ENCODE data around the gene MYBPHL.

The MYBPHL gene

DNA sequence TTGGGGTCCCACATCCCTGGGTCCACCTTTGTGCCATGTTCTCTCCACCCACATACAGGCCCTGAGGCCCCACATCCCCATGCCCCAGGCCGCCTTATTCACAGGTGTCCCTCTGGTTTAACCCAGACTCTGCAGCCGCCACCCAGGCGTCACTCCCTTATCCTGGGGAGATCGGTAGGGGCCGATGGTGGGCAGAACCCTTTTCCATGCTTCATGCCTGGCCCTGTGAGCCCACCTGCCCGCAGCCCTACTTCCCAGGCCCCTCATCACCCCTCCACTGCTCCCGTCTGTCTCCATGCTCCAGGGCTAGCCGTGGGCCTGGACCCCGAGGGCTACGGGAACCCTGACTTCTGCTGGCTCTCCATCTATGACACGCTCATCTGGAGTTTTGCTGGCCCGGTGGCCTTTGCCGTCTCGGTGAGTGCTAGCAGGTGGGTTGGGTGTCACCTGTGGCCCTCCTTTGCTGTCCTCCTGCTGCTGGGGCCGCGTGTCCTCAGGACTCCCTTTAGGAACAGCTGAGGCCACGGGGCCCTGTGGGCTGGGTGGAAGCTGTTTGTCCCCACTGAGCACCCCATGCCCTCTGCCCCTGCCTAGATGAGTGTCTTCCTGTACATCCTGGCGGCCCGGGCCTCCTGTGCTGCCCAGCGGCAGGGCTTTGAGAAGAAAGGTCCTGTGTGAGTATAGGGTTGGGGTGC is 36.0 kb downstream of the MYBPHL start:
- Histone ChIP-seq H3K27ac (ENCODE audit: low read length, poor library complexity, severe bottlenecking) (no peak overlapping the region), H3K18ac (ENCODE audit: low read depth in 1 of 2, low read length in 2 of 2) (no peak overlapping the region), H3K79me1 (replicated peaks; ENCODE audit: low read length, poor library complexity, severe bottlenecking) (no peaks in the 10 kb centered on the region), H3K4me3 (ENCODE audit: insufficient read depth in 1 of 2, low read depth in 1 of 2, low read length in 2 of 2) (no peak overlapping the region), H2BK12ac (ENCODE audit: low read length in 2 of 2) (no peak overlapping the region), H3K4me2 (ENCODE audit: low read length, poor library complexity, severe bottlenecking) (no peak overlapping the region), H3K4ac (ENCODE audit: low read depth in 1 of 2, low read length in 2 of 2) (no peak overlapping the region), H4K91ac (ENCODE audit: low read length) (peak overlapping the region; percentile 65), H2BK5ac (ENCODE audit: low read depth, low read length, poor library complexity, severe bottlenecking) (no peak overlapping the region), H4K8ac (ENCODE audit: low read length) (no peak overlapping the region), H3K14ac (ENCODE audit: low read length in 2 of 2) (peak overlapping the region in 1 of 2 experiments; percentile 23), H2BK120ac (ENCODE audit: low read depth, low read length) (no peak overlapping the region), H2AFZ (ENCODE audit: low read depth, low read length) (no peak overlapping the region), H3K9me3 (ENCODE audit: control insufficient read depth, low read length) (no peaks in the 10 kb centered on the region), H2BK15ac (ENCODE audit: low read depth, poor library complexity, severe bottlenecking) (no peak overlapping the region), H3K27me3 (ENCODE audit: control insufficient read depth in 1 of 2, insufficient read depth in 1 of 2, low read length in 2 of 2) (no peaks in the 10 kb centered on the region), H3K23ac (ENCODE audit: low read length in 2 of 2) (no peak overlapping the region), H3K4me1 (ENCODE audit: control insufficient read depth, insufficient read depth, low read depth, low read length) (peaks cover 27% of the 10 kb centered on the region), H3K36me3 (ENCODE audit: control insufficient read depth in 1 of 2, insufficient read depth in 2 of 2, low read depth in 1 of 2, low read length in 2 of 2) (peaks cover 0 to 61% of the 10 kb centered on the region in 2 experiments), H3K9ac (ENCODE audit: low read length) (no peak overlapping the region), H2AK5ac (ENCODE audit: low read length, severe bottlenecking) (no peak overlapping the region)
- WGBS, result 93% methylated on average over 20 of the region's 20 CpGs
- DNase-seq, result no peak

- Histone ChIP-seq H3K4me1 (ENCODE audit: control insufficient read depth, insufficient read depth, low read depth, low read length) (peaks cover 22% of the 10 kb centered on the region), H3K9ac (ENCODE audit: low read length) (no peak overlapping the region)
- 86% methylated on average over 17 of the region's 17 CpGs for WGBS
Observed at GRCh38 chr1:109269981-109270622, 36.7 kb downstream of the MYBPHL start.

DNA sequence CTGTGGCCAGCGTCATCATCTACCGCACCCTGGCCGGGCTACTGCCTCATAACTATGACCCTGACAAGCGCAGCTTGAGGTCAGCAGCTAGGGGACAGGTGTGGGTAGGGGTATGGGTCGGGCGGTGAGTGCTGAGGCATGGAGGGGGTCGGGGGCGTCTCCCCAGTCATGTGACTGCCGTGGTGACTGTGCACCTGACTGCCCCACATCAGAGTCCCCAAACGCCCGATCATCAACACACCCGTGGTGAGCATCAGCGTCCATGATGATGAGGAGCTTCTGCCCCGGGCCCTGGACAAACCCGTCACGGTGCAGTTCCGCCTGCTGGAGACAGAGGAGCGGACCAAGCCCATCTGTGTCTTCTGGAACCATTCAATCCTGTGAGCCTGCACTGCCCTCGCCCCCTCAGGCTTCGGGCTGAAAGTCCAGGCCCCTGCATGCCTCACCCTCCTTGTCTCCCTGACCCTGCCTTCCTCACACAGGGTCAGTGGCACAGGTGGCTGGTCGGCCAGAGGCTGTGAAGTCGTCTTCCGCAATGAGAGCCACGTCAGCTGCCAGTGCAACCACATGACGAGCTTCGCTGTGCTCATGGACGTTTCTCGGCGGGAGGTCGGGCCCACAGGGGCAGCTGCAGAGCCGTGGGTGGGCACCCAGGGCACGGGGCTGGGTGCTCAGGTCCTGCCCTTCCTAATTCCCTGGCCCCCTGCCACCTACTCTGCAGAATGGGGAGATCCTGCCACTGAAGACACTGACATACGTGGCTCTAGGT is 37.4 kb downstream of the MYBPHL start:
- Histone ChIP-seq H3K4me2 (ENCODE audit: low read length, poor library complexity, severe bottlenecking) (no peak overlapping the region), H3K4me1 (ENCODE audit: control insufficient read depth, insufficient read depth, low read depth, low read length) (peaks cover 16% of the 10 kb centered on the region), H3K4me3 (ENCODE audit: insufficient read depth in 1 of 2, low read depth in 1 of 2, low read length in 2 of 2) (no peak overlapping the region), H3K23ac (ENCODE audit: low read length in 2 of 2) (no peak overlapping the region), H3K14ac (ENCODE audit: low read length in 2 of 2) (no peak overlapping the region), H3K27ac (ENCODE audit: low read length, poor library complexity, severe bottlenecking) (no peak overlapping the region), H2AK5ac (ENCODE audit: low read length, severe bottlenecking) (no peak overlapping the region), H3K4ac (ENCODE audit: low read depth in 1 of 2, low read length in 2 of 2) (no peak overlapping the region), H2AFZ (ENCODE audit: low read depth, low read length) (no peak overlapping the region), H3K36me3 (ENCODE audit: control insufficient read depth in 1 of 2, insufficient read depth in 2 of 2, low read depth in 1 of 2, low read length in 2 of 2) (peaks cover 0 to 73% of the 10 kb centered on the region in 2 experiments), H2BK15ac (ENCODE audit: low read depth, poor library complexity, severe bottlenecking) (no peak overlapping the region), H2BK5ac (ENCODE audit: low read depth, low read length, poor library complexity, severe bottlenecking) (no peak overlapping the region), H3K79me1 (replicated peaks; ENCODE audit: low read length, poor library complexity, severe bottlenecking) (no peaks in the 10 kb centered on the region), H3K18ac (ENCODE audit: low read depth in 1 of 2, low read length in 2 of 2) (no peak overlapping the region), H4K8ac (ENCODE audit: low read length) (no peak overlapping the region), H2BK12ac (ENCODE audit: low read length in 2 of 2) (no peak overlapping the region), H2BK120ac (ENCODE audit: low read depth, low read length) (no peak overlapping the region), H3K27me3 (ENCODE audit: control insufficient read depth in 1 of 2, insufficient read depth in 1 of 2, low read length in 2 of 2) (no peaks in the 10 kb centered on the region), H3K9ac (ENCODE audit: low read length) (no peak overlapping the region), H4K91ac (ENCODE audit: low read length) (no peak overlapping the region), H3K9me3 (ENCODE audit: control insufficient read depth, low read length) (no peaks in the 10 kb centered on the region)
- 93% methylated on average over 33 of the region's 33 CpGs for WGBS
- DNase-seq, result no peak

More at GRCh38 chr1:109269981-109270622, 36.7 kb downstream of the MYBPHL start:
- H3K79me1 ChIP-seq (replicated peaks; ENCODE audit: low read length, poor library complexity, severe bottlenecking), result no peaks in the 10 kb centered on the region
- no peak overlapping the region for H3K27ac ChIP-seq (ENCODE audit: low read length, poor library complexity, severe bottlenecking)
- H3K4me3 ChIP-seq (ENCODE audit: insufficient read depth in 1 of 2, low read depth in 1 of 2, low read length in 2 of 2), result no peak overlapping the region
- H2BK12ac ChIP-seq (ENCODE audit: low read length in 2 of 2), result no peak overlapping the region
- no peak overlapping the region for H3K23ac ChIP-seq (ENCODE audit: low read length in 2 of 2)
- H3K18ac ChIP-seq (ENCODE audit: low read depth in 1 of 2, low read length in 2 of 2), result no peak overlapping the region
- H2AK5ac ChIP-seq (ENCODE audit: low read length, severe bottlenecking), result no peak overlapping the region
- no peak overlapping the region for H2AFZ ChIP-seq (ENCODE audit: low read depth, low read length)
- peaks cover 0 to 66% of the 10 kb centered on the region in 2 experiments for H3K36me3 ChIP-seq (ENCODE audit: control insufficient read depth in 1 of 2, insufficient read depth in 2 of 2, low read depth in 1 of 2, low read length in 2 of 2)
- H3K4me2 ChIP-seq (ENCODE audit: low read length, poor library complexity, severe bottlenecking), result no peak overlapping the region
- DNase-seq, result no peak
- H2BK15ac ChIP-seq (ENCODE audit: low read depth, poor library complexity, severe bottlenecking), result peak overlapping the region; percentile 49
- no peak overlapping the region for H4K91ac ChIP-seq (ENCODE audit: low read length)
- no peak overlapping the region for H2BK120ac ChIP-seq (ENCODE audit: low read depth, low read length)
- H4K8ac ChIP-seq (ENCODE audit: low read length), result no peak overlapping the region
- H3K27me3 ChIP-seq (ENCODE audit: control insufficient read depth in 1 of 2, insufficient read depth in 1 of 2, low read length in 2 of 2), result no peaks in the 10 kb centered on the region
- no peak overlapping the region for H2BK5ac ChIP-seq (ENCODE audit: low read depth, low read length, poor library complexity, severe bottlenecking)
- H3K4ac ChIP-seq (ENCODE audit: low read depth in 1 of 2, low read length in 2 of 2), result no peak overlapping the region
- H3K14ac ChIP-seq (ENCODE audit: low read length in 2 of 2), result no peak overlapping the region
- no peaks in the 10 kb centered on the region for H3K9me3 ChIP-seq (ENCODE audit: control insufficient read depth, low read length)

All from mesenchymal stem cell (in vitro differentiated cells and primary cell).